ENCODE measurements around the gene KCNJ14. TPM values are rescaled to one million over a fixed set of nuclear protein-coding genes. Genes with fewer than 3 reads are reported as not detected.

The KCNJ14 gene
- total RNA-seq, 4 donors from 2014 or later, result 0.42 to 0.86 (median 0.51) TPM

DNA sequence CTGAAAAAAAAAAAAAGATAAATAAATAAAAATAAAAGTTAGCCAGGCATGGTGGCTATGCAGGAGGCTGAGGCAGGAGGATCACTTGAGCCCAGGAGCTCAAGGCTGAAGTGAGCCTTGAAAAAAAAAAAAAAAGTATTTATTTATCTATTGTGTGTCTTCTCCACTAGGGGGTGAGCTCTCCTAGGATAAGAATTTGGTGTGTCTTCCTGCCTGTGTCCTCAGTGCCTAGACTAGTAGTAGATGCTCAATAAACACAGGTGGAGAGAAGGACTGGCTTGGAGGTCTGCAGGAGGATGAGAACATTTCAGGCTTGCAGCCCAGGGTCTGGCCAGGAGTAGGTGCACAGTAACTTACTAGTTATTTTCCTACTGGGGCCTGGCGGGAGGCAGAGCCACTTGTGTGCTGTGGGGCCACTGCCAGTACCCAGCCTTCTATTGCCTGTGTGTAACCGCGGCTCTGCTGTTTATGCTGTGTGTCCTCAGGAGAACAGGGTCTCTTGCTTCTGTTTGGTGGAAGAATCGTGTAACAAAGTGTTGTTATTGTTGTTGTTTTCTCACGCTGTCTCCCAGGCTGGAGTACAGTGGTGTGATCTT lies 50.9 kb downstream of the KCNJ14 start:
- WGBS, result 96% methylated on average over 5 of the region's 5 CpGs
- TF ChIP-seq POLR2A (IDR thresholded peaks at IDR 0.05; ENCODE audit: low read depth) (no peak), POLR2AphosphoS5 (IDR thresholded peaks at IDR 0.05) (no peak), EP300 (IDR thresholded peaks at IDR 0.05) (no peak)
- TF ChIP-seq, protein P1, sequence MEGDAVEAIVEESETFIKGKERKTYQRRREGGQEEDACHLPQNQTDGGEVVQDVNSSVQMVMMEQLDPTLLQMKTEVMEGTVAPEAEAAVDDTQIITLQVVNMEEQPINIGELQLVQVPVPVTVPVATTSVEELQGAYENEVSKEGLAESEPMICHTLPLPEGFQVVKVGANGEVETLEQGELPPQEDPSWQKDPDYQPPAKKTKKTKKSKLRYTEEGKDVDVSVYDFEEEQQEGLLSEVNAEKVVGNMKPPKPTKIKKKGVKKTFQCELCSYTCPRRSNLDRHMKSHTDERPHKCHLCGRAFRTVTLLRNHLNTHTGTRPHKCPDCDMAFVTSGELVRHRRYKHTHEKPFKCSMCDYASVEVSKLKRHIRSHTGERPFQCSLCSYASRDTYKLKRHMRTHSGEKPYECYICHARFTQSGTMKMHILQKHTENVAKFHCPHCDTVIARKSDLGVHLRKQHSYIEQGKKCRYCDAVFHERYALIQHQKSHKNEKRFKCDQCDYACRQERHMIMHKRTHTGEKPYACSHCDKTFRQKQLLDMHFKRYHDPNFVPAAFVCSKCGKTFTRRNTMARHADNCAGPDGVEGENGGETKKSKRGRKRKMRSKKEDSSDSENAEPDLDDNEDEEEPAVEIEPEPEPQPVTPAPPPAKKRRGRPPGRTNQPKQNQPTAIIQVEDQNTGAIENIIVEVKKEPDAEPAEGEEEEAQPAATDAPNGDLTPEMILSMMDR (IDR thresholded peaks at IDR 0.05), result peak; percentile 34 to 37 (median 34)
- Histone ChIP-seq H3K27ac (replicated peaks in 1 of 4) (no peak overlapping the region), H3K36me3 (no peaks in the 10 kb centered on the region), H3K4me3 (no peak overlapping the region), H3K9me3 (no peaks in the 10 kb centered on the region), H3K4me1 (peaks cover 6 to 22% (median 18%) of the 10 kb centered on the region in 4 donors), H3K27me3 (peaks cover 0 to 32% (median 17%) of the 10 kb centered on the region in 4 donors)
- no peak for DNase-seq (ENCODE audit: extremely low spot score)
- intact Hi-C loops (cut with DNase I), result loop anchor here (5.0 kb wide), 1 partner anchor 76 kb away; no protein-coding TSS in a partner anchor

DNA sequence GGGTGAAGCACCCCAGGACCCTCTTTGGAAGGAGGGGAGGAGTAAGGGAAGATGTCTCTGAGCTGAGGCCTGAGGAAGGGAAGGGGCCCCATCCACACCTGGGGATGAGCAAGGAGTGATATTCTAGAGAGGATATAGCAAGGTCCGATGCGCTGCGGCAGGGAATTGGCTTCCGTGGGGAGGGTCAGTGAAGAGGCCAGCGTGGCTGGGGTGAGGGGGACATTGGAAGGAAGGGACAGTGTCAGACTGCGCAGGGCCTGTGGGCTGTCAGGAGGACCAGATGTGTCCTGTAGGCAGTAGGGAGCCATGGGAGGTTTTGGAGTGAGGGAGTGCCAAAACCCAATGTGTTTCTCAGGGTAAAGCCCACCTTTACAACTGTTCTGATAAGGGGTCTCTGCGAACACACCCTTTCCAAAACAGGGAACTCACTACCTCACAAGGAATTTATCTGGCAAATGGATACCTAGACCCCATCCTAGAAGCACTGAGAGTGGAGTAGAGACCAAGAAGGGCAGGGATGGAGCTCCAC lies 52.6 kb downstream of the KCNJ14 start:
- DNase-seq (ENCODE audit: extremely low spot score), result no peak
- TF ChIP-seq, protein P1 (IDR thresholded peaks at IDR 0.05), result no peak
- TF ChIP-seq EP300 (IDR thresholded peaks at IDR 0.05), result no peak
- TF ChIP-seq POLR2AphosphoS5 (IDR thresholded peaks at IDR 0.05), result no peak
- TF ChIP-seq POLR2A (IDR thresholded peaks at IDR 0.05; ENCODE audit: low read depth), result no peak
- H3K4me1 ChIP-seq, result peaks cover 7 to 23% (median 13%) of the 10 kb centered on the region in 4 donors
- H3K27ac ChIP-seq (replicated peaks in 1 of 4), result no peak overlapping the region
- WGBS, result 90% methylated on average over 7 of the region's 7 CpGs
- H3K9me3 ChIP-seq, result no peaks in the 10 kb centered on the region
- H3K27me3 ChIP-seq, result peaks cover 0 to 32% (median 20%) of the 10 kb centered on the region in 4 donors
- no peak overlapping the region for H3K4me3 ChIP-seq
- intact Hi-C loops (cut with DNase I), result loop anchor here (5.0 kb wide), 1 partner anchor 74 kb away; no protein-coding TSS in a partner anchor
- H3K36me3 ChIP-seq, result no peaks in the 10 kb centered on the region

DNA sequence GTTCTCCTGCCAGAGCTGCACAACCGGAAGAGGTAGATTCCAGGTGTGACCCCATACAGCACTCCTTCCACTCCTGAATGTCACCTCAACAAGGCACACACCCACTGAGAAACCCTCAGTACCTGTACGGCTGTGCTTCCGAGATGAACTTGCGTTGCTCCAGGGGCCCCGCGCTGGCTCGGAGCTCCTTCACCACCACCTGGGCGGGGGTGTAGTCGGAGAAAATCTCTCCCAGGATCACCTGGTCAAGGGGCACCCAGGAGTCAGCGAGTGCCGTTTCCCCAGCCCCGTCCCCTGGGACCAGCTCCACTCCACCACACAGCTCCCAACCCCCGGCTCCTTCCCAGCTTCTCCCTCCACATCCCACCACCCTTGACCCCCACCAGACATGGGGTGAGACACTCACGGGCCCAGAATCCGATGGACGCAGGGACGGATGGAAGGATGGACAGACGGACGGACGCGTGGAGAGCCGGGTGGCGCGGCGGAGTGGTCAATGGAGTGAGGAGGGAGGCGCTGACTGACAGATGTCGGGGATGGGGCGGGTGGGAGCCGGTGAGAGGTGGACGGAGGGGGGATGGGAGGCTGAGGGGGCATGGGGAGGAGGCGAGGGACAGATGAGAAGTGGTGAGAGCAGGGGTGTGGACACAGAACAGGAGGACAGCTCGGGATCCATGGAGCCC lies 53.5 kb downstream of the KCNJ14 start:
- TF ChIP-seq POLR2A (IDR thresholded peaks at IDR 0.05; ENCODE audit: low read depth), result no peak
- TF ChIP-seq, protein P1 (IDR thresholded peaks at IDR 0.05), result no peak
- TF ChIP-seq EP300 (IDR thresholded peaks at IDR 0.05), result no peak
- TF ChIP-seq POLR2AphosphoS5 (IDR thresholded peaks at IDR 0.05), result no peak
- H3K36me3 ChIP-seq, result no peaks in the 10 kb centered on the region
- H3K4me3 ChIP-seq, result no peak overlapping the region
- peaks cover 0 to 41% (median 28%) of the 10 kb centered on the region in 4 donors for H3K27me3 ChIP-seq
- no peaks in the 10 kb centered on the region for H3K9me3 ChIP-seq
- H3K27ac ChIP-seq (replicated peaks in 1 of 4), result no peak overlapping the region
- WGBS, result 90% methylated on average over 29 of the region's 32 CpGs
- H3K4me1 ChIP-seq, result peaks cover 12 to 31% (median 21%) of the 10 kb centered on the region in 4 donors
- intact Hi-C loops (cut with DNase I), result loop anchor here (5.0 kb wide), 1 partner anchor 73 kb away; no protein-coding TSS in a partner anchor
- DNase-seq (ENCODE audit: extremely low spot score), result no peak

DNA sequence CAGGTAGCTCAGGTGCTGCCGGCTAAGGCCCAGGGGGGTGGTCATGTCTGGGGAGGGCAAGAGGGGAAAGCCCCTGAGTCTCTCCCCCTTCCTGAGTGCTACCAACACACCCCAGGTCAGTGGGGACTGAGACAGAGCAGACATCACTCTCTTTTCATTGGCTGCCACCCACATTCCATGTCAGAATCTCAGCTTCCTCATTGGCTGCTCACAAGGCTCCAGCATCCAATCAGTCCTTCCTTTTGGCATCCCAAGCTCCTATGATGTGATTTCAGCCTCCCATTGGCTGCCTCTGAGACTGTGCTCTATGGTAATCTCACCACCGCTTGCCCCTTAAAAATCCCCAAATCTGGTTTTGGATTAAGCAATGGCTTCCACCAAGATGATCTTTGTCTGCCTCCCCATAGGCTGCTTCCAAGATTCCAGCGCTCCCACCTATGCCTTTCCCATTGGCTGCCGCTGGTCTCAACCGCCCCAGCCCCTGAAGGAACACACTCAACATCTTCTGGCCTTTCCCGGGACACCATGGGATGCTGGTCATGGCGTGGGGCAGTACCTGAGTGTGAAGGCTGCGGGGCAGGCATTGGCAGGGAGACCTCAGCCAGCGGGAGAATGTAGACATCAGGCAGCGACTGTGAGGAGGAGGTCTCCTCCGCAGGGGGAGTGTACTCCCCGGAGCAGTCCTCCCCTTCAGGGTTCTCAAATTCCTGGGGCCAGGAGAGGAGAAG lies 54.3 kb downstream of the KCNJ14 start:
- 81% methylated on average over 12 of the region's 12 CpGs for WGBS
- intact Hi-C loops (cut with DNase I), result loop anchor here (5.0 kb wide), 1 partner anchor 73 kb away; no protein-coding TSS in a partner anchor
- Histone ChIP-seq H3K4me1 (peaks cover 12 to 35% (median 23%) of the 10 kb centered on the region in 4 donors), H3K36me3 (no peaks in the 10 kb centered on the region), H3K27me3 (peaks cover 0 to 41% (median 29%) of the 10 kb centered on the region in 4 donors), H3K27ac (replicated peaks in 1 of 4) (no peak overlapping the region), H3K4me3 (no peak overlapping the region), H3K9me3 (no peaks in the 10 kb centered on the region)
- TF ChIP-seq, protein P1 (IDR thresholded peaks at IDR 0.05), result no peak
- TF ChIP-seq POLR2AphosphoS5 (IDR thresholded peaks at IDR 0.05) (no peak), POLR2A (IDR thresholded peaks at IDR 0.05; ENCODE audit: low read depth) (no peak), EP300 (IDR thresholded peaks at IDR 0.05) (no peak)
- DNase-seq (ENCODE audit: extremely low spot score), result no peak
